Endothelial cell of hepatic sinusoid (primary cell): ENCODE data around the gene CTNNBIP1.

Experiments
- in situ Hi-C: cut with HindIII; loops from 2 replicates; pipeline ENCODE4 v1.10.0; 2017; ENCODE audit warnings: low sequenced_read_pairs

The CTNNBIP1 gene

DNA sequence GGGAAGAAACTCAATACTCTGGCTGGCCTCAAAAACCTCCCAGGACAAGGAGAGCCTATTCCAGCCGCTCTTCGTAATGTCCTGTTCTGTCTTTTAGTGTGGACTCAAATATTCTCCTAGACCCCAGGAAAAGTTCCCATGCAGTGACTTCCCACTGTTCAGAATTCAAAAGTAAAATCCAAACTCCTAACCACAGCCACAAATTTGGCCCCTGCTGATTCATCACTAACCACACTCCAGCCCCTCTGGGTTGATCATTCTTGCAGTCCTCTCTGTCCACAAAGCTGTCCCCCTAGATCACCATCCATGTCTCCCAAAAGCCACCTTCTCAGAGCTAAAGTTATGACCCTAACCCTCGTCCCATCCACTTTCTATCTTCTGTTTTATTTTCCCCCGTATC lies 5.1 kb downstream of the CTNNBIP1 start:
- in situ Hi-C loops, result no loop called here

DNA sequence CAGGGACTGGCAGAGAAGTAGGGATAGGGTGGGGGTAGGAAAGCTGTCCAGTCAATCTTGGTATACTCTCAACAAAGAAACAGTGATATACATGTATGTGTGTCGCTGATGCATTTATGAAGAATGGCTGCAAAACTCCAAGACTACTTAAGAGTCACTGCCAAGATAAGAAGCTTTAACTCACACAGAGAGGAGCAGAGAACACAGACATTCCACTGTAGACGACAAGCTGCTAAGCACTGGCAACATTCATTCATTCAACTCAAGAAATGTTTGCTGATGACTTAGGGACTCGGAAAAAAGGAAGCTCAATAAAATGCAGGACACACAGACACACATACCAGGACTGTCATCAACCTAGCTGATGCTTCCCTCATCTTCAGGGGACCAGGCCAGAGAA lies 5.5 kb downstream of the CTNNBIP1 start:
- in situ Hi-C loops, result no loop called here

DNA sequence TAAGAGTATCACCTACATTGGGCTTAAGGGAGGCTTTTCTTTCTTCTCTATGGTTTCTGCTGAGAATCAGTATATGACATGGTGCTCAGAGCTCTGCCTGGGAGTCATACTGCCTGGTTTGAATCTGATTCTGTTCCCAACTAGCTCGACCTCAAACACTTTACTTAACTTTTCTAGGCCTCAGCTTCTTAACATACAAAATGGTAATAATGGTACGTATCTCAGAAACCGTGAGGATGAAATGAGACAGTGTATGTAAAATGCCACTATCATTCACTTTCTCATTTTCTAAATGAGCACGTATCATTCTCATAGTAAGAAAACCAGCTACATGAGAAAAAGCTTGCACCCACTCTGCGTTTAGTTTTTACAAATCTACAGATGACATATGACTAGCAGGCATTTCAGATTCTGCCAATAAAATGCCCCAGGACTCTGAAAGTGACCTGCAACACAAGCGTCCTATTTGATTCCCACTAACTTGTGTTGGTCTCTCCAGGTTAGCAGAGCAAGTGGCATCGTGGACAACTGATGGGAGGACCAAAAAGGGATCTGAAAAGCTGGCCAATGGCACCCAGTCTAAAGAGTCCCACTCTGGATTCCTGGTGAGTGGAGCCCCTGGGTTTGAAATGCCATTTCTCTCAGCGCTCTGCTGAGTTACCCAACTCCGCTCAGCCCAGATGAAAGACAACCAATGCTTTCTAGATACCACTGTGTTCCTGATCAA lies 6.1 kb downstream of the CTNNBIP1 start:
- in situ Hi-C loops, result no loop called here

DNA sequence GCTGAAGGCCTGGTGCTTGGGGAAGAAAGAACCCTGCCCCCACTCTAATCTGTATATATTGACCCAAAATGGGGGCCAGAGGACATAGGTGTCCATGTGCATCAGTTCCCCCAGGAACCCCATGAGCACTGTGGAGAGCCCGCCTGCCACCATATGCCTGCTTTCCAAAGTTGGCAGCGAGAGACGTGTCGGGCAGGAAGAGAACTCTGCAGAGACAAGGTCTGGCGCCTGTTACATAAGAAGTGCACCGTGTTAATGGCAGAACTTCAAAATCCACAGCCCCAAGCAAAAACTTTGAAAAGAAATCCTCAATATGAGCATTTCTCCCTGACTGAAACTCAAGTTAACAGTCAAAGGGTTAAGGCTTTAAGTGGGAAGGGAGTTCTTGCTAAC lies 8.0 kb downstream of the CTNNBIP1 start:
- in situ Hi-C loops, result no loop called here

DNA sequence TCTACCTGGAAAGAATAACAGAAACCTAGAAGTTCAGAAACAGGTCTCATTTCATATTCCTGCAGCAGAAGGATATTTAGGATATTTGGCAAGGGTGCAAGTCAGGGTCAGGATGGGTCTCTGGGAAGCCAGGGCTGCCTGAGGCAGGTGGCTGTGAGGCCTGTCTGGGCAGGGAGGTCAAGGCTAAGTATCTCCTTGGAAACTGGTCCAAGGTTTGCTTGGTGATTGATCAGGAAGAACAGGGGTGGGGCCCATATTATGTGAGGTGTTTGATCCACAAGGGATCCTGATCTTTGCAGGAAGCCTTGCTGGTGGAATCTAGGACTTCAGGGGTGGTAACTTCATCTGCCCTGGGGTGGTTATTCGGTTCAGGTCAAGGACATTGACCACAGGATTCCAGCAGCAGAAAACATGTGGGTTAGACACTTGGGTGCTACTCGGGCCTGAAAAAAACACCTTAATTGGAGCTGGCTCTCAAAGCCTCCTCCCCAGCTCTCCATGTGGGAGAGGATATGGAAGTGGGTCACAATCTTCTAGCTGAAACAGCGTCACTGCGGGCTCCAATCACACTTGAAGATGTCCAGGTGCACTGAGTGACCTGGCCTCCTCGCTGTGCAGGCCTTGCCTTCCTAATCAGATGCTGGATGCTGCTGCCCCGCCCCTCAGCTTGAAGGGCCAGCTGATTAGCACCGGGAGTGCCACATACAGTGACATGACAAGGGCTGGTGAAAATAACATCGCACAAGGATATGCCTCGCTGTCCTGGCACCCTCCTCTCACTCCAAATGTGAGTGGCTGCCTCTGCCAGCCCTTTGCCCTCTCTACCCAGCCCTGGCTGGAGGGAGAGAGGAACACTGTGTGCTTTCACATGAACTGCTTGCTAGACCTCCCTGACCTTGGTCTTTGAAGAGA lies 8.7 kb downstream of the CTNNBIP1 start:
- in situ Hi-C loops, result no loop called here

DNA sequence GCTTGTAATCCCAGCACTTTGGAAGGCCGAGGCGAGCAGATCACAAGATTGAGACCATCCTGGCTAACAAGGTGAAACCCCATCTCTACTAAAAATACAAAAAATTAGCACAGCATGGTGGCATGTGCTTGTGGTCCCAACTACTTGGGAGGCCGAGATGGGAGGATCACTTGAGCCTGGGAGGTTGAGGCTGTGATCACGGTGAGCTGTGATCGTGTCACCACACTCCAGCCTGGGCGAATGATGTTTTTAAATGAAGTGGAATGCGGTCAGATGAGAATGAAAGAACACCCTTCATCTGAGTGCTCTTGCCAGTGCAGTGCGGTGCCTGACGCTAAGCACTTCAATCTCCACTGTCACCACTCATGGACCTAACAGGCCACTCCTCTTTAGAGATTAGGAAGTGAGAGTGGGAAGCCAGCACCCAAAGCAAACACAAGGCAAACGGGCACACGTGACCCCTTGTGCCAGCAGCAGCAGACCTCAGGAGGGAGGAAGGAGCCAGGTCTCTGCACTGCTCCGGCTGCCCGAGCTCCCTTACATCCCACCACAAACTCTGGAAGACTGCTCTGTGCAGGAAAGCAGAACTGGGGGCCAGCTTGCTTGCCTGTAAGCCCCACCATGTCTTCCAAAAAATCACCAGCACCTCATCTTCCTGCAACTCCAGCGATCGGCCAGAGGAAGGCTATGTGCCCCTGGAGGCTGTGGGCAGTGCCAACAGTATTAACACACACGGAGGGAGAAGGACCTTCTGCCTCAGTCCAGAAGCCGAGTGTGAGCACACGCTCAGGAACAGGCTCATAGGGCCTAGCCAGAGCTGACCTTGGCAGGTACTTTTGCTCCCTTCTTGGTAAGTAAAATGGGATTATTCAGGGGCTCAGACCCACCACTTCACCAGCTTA lies 9.7 kb downstream of the CTNNBIP1 start:
- in situ Hi-C loops, result no loop called here

DNA sequence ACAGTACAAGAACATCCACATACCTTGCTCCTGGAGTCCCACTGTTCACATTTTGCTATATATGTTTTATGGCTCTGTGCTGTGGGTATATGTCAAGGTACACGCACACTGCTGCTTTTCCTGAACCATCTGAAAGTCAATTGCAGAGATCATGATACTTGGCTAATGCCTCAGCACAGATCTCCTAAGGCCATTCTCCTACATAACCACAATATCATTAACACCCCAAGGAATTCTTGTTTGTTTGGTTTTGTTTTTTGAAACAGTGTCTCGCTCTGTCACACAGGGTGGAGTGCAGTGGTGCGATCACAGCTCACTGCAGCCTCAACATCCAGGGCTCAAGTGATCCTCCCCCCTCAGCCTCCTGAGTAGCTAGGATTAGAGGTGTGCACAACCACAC lies 16.0 kb downstream of the CTNNBIP1 start:
- in situ Hi-C loops, result loop anchor here (5.0 kb wide), 1 partner anchor 98 kb away; no protein-coding TSS in a partner anchor

DNA sequence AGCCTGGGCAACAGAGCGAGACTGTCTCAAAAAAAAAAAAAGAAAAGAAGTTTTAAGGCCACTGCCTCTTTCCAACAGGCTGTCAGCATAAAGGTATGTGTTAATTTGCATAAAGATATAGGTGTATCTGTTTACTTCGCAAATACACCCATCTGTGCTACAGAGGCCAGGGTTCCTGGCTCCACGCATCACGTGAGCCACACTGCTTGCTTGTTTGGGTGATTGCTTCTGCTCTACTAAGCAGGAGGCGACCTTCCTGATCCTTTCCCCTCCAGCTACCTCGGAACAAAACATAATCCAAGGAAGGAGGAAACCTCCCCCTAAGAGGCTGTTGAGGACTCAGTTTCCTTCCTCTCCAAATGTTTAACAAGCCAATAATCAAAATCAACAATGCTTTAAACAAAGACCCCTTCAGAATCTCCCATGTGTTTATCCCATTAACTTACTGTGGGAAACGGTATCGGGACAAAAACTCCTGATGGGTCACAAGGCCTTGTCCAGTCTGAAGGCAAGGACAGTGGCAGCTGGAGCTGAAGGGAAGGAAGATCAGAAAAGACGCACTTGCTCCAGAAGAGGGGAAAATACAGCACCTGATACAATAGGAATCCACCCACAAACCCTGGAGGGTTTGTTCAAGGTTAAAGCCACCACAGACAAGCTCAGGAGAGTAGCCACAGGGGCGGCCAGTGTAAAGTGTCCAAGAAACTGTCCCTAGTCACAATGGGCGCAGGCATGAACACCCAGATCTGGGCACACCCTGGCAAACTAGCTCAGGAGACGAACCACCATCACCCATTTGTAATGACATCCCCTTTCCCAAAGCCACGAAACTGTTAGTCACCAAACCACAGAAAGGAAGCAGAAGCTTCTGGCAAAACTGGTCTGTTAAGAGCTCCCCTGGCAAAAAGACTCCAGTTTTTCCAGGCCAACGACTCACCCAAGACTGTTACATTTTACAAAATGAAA lies 17.2 kb downstream of the CTNNBIP1 start:
- in situ Hi-C loops, result loop anchor here (5.0 kb wide), 1 partner anchor 99 kb away; no protein-coding TSS in a partner anchor

DNA sequence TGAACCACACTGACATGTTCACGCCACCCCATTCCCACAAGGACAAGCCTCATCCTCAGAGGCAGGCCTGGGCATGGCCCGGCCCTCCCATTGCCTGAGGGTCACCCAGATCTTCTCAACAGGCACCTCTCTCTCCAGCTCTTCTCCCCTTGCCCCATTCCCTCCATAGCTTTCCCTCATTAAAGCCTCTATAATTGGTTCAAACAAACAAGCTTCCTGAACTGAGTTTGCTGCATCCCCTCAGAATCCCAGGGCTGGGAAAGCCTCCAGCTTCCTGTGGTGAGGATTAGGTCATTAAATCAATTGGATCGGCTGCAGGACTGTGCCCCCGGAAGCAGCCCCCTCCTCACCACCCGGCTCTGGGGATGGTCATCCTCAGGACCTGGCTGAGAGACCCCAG lies 18.9 kb downstream of the CTNNBIP1 start:
- in situ Hi-C loops, result loop anchor here (5.0 kb wide), 1 partner anchor 101 kb away; no protein-coding TSS in a partner anchor

DNA sequence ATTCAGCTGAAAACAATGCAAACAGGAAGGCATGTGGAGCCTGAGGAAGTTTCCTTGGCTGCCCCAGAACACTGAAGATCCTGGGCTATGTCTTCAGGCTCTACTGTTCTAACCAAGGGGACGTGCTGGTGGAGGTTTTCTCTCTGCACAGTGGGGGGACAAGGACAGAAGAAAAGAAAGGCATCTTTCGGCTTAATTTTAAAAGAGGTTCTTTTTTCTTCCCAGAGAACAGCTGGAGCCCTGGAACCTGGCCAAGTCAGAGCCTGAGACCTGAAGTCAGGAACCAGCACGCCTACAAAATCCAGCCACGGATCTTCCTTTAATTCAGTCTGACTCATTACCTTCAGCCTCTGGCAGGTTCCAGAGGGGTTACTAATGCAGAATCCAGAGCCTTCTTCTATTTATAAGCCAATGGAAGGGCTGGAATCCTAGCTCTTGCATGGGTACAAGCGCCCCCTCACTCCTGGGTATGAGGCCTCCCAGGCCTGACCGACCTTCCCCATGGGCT lies 19.8 kb downstream of the CTNNBIP1 start:
- in situ Hi-C loops, result loop anchor here (5.0 kb wide), 1 partner anchor 102 kb away; no protein-coding TSS in a partner anchor

DNA sequence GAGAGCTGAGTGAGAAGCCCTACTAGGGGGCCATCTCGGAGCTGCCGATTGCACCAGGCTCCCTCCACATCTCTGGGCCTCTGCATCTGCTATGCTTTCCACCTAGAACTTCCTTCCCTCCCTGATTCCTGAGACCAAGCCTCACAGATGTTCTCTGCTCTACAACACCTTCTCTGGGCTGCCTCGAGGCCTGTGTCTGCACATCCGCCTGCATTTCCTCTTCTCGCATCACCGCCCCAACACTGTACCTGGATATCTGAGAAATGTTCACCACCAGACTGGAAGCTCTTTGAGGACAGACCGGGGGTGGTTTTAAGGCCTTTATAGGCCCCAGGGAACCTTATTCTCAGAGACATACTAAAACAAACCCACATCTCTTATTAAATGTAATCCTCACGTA lies 20.7 kb downstream of the CTNNBIP1 start:
- in situ Hi-C loops, result no loop called here

DNA sequence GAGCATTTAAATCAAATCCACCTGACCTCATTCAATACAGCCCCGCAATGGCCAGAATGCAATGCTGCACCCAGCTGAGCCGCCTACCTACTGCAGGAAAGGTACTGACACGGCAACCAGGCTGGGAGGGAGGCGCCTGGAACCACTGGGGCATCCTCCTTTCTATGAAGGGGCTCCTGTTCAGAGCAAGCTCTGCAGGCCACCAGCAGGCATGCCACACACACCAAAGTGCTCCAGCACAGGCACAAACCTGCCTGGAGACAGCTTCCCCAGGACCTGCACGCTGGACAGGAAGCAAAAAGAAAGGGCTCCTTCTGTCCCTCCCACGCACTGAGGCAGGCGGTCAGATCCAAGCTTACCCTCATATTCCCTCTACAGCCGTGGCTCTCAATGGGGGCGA lies 21.2 kb downstream of the CTNNBIP1 start:
- in situ Hi-C loops, result no loop called here

DNA sequence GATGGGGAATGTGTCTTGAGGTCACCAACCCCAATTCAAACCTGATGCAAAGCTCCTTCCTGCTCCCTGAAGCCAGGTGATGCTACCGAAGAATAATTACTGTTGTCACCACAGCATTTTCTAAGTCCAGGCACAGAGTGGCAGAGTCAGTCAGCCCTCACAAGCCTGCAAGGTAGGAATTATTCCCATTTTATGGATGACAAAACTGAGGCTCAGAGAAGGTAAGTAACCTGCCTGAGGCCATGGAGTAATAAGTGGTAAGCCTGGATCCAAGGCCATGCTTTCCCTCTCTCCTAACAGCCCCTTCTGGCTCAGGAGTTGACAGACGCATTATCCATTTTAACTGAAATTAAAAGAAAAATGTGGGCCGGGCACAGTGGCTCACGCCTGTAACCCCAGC lies 23.0 kb downstream of the CTNNBIP1 start:
- in situ Hi-C loops, result no loop called here

DNA sequence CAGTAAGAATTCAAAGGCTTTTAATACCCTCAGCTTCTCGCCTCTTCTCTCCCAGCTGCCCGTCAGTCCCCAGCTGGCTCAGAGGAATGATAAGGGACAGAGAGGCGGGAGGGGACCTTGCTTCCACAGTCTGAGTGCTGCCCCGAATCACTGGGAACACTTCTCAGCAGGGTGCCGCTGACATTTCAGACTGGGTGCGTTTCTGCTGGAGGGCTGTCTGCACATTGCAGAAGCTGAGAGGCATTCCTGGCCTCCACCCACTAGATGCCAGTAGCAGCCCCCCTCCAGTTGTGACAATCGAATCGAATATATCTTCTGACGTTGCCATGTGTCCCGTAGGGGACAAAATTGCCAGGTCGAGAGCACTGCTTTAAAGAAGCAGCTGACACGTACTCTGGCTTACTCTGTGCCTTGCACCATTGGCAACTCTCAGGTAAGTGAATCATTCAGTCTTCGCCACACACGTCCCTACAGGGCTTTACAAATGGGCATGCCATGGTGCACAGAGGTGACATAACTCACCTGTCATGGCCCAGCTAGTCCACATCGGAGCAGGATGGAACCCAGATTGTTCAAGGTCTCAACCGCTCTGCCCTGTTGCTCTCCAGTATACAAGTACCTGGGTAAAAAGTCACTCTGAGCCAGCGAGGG lies 23.9 kb downstream of the CTNNBIP1 start:
- in situ Hi-C loops, result no loop called here

DNA sequence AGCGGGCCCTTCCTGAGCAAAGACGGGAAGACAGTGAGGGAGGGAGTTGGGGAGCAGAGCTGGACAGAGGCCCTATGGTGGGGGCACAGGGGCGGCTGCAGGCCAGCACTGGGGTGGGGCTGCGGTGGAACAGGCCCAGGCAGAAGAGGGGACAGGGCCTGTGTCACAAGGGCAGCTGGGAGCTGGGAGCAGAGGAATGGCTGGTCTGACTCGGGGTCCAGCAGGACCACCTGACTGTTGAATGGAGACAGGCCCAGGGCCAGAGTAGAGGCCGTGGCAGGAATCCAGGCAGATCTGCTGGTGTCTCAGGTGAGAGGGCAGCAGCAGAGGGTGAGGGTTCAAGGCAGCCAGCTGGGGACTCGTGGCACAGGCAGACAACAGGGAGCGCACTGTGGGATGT lies 25.3 kb downstream of the CTNNBIP1 start:
- in situ Hi-C loops, result no loop called here

DNA sequence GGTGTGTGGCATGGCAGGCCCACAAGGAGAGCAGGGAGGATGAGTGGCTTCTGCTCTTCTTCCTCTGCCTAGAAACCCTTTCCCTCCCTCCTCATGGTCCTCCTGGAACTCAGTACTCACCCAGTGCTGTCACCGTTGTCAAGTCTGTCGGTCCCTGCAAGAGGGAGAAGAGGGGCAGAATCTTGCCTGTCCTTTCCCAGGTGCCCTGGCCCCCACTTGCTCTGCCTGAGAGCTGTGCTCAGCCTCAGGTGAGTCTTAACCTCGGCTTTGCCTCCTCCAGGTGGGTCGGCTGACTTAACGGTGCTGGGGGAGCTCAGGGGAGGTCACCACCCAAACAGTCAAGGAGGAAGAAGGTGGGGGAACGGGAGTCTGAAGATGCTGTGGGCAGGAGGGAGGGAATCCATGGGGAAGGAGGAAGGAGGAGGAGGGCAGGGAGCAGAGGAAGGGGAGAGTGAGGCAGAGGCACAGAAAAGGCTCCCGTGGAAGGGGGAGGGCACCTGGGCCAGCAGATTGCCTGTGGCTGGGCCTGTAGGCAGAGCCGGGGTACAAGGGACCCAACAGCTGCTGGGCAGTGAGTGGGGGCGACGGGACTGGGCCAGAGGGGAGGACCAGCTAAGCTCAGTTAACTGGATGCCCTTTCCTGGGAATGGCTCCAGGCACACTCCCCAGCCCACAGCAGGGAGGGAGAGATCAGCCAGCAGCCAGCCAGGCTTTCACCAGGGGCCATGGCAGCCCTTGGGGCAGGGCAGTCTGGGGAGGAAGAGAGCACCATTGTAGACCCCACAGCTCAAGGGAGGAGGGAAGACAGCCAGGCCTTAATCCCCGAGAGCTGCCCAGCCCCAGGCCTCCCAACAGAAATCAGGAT lies 26.3 kb downstream of the CTNNBIP1 start:
- in situ Hi-C loops, result no loop called here

DNA sequence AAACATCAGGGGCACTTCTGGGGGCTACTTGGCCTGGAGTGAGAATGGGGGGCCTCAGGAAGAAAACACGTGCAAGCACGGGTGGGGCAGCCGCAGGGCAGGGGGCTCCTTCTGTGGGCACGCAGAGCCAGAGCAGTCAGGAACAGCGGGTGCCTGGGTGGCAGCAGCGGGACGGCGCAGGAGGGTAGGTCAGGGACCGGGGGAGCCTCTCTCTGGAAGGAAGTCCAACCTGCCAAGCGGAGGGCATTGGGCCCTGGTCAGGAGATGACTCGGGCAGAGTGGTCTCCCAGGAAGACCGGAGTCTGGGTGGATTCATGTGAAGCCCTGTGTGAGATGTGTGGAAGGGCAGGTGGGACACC lies 27.1 kb downstream of the CTNNBIP1 start:
- in situ Hi-C loops, result no loop called here

DNA sequence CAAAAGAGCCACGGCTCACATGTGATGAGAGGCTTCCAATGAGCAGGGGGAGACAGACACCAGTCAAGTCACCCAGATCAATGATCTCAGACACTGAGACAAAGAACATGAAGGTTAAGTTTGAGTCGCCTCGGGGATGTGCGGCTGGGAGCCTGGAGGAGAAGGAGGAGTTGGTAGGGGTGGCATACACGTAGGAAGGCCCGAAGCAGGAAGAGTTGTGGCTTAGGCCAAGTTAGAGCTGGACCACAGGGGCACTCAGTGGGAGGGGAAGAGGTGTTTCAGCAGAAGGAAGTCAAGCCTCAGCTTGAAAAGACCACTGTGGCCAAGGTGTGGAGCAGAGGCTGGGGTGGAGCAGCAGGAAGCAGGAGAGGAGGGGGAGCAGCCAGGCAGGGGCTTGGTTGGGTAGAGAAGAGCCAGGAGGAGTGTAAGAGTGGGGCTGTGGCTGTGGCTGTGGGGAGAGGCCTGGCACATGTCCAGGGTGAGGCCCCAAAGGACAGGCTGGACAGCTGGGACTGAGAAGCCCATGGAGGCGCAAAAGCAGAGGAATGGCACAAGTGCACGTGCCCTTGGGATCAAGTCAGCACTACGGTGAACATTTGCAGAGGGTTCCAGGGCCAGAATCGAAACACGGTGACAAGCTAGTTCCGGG lies 27.6 kb downstream of the CTNNBIP1 start:
- in situ Hi-C loops, result no loop called here
